Heart left ventricle (tissue), 16 donors: ENCODE measurements around the gene SENP6. TPM values are rescaled to one million over a fixed set of nuclear protein-coding genes. Genes with fewer than 3 reads are reported as not detected.
A peak's percentile ranks its signal among the peaks of the same experiment; 100 is the strongest.
"Not testable (repeated sequence)": the region's sequence is repeated elsewhere in the genome, so short reads cannot be mapped to it uniquely, and the experiment has no call there.

Source experiments
- ATAC-seq, 4 donors: fragments of 200-7000 bp; cut with Tn5 transposase; one replicate each; pipeline ENCODE4 v1.9.1; 2020 to 2022; ENCODE audit warnings: moderate library complexity in 4 of 4, mild to moderate bottlenecking in 3 of 4, moderate number of reproducible peaks in 1 of 4
- DNase-seq, 5 donors: peaks; one replicate each; pipeline ENCODE4 v3.0.0-alpha.2; 2020
- H3K27ac ChIP-seq, 12 donors: fragments of 200-600 bp; sonication (generic) in 4 of 12; one replicate each; pipeline versions ENCODE4 v1.5.0 to v1.8.0; 2016 to 2022; ENCODE audit warnings: mild to moderate bottlenecking in 2 of 12
- H3K27me3 ChIP-seq, 9 donors: fragments of 200-600 bp; sonication (generic) in 2 of 9; one replicate each; pipeline versions ENCODE4 v1.5.1 to v1.8.0; 2016 to 2022; ENCODE audit warnings: mild to moderate bottlenecking in 3 of 9
- H3K36me3 ChIP-seq, 9 donors: fragments of 200-600 bp; sonication (generic) in 2 of 9; one replicate each; pipeline versions ENCODE4 v1.5.0 to v1.8.0; 2018 to 2022; ENCODE audit warnings: mild to moderate bottlenecking in 2 of 9
- H3K4me1 ChIP-seq, 12 donors: fragments of 200-600 bp; sonication (generic) in 4 of 12; one replicate each; pipeline versions ENCODE4 v1.5.0 to v1.8.0; 2016 to 2022; ENCODE audit warnings: mild to moderate bottlenecking in 3 of 12
- H3K4me3 ChIP-seq, 12 donors: fragments of 200-600 bp; sonication (generic) in 4 of 12; one replicate each; pipeline versions ENCODE4 v1.5.0 to v1.8.0; 2017 to 2022; ENCODE audit warnings: mild to moderate bottlenecking in 9 of 12, moderate library complexity in 4 of 12
- H3K9me3 ChIP-seq, 12 donors: fragments of 200-600 bp; sonication (generic) in 4 of 12; one replicate each; pipeline versions ENCODE4 v1.5.0 to v1.8.0; 2016 to 2022; ENCODE audit warnings: mild to moderate bottlenecking in 1 of 12
- POLR2A ChIP-seq, 2 donors: fragments of 450-650 bp; IDR thresholded peaks; one replicate each; pipeline ENCODE4 v1.6.1; 2017; ENCODE audit warnings: antibody characterized with exemption in 2 of 2, mild to moderate bottlenecking in 2 of 2, moderate library complexity in 2 of 2
- WGBS, 4 donors: extraction: QIAGEN DNeasy Blood & Tissue Kit in 2 of 4; methylation state at CpG; one replicate each; pipeline versions ENCODE4 v1.1.5 to v1.1.7; 2013 to 2018; 5-methylcytosine and 5-hydroxymethylcytosine counted together
- intact Hi-C, 10 donors: fragments of 100-400 bp; cut with DNase I; formaldehyde crosslinking; loops; one replicate each; pipeline versions ENCODE4 v1.11.1 to v1.14.2; 2022
- polyA plus RNA-seq, 2 donors: library from polyadenylated mRNA; stranded (reverse); fragments of 200-250 nt; gene quantifications; one replicate each; pipeline ENCODE4 v1.2.3, GENCODE V29; 2013
- total RNA-seq, 9 donors: library from RNA; depleted of rRNA in 2 of 9; stranded (reverse); fragments of >200 nt in 2 of 9; fragmentation: NEBNext Ultra II Directional in 3 of 9; extraction: Animal tissue kit (Norgen Biotek cat#: 25700) in 3 of 9; gene quantifications; one replicate each; pipeline versions ENCODE4 v1.1.0 to v1.2.4, GENCODE V29; 2016 to 2023
- TF ChIP-seq, protein P1 (sequence below), 12 donors: fragments of 200-600 bp; sonication (generic) in 4 of 12; IDR thresholded peaks; one replicate each; pipeline versions ENCODE4 v1.5.0 to v1.8.0; 2018 to 2022; ENCODE audit warnings: antibody characterized with exemption in 12 of 12, mild to moderate bottlenecking in 5 of 12
- donor health status: ischemic (EF 13 %, LVEDD 7.1; RV severe dilation, severe dysfunction).
- donor health status: healthy with polysubstance abuse.
- donor health status: DM: no; HTN: yes; CAD: no.
- donor health status: DM: no; HTN: no; CAD: no.
- donor health status: ischemic (EF 25% LVEDD 6.9; RV normal size, moderate dysfunction).
- donor health status: ischemic (EF 25% LVEDD 5.7; RV mildly dilated, moderate dysfunction).
- donor health status: healthy.
- donor health status: DM: yes; HTN: yes; CAD: no.
- donor health status: ischemic (EF 35%, LVEDD 5.7; RV mildly dilated, moderate dysfunction).
- donor health status: nonischemic (EF 11% LVEDD 7.7; RV severe dilation, severe dysfunction).
- donor health status: DM: yes; HTN: yes; CAD: no.
- donor health status: PGD.
- donor health status: ischemic (EF 29% LVEDD 5.4; RV normal size, mild dysfunction).
- donor health status: nonischemic (EF 23%, LVEDD 6.1; RV moderate dilation, normal function).

Gene SENP6
- total and polyA plus RNA-seq, 11 donors: 16.2 to 71.5 (median 53.9) TPM

DNA sequence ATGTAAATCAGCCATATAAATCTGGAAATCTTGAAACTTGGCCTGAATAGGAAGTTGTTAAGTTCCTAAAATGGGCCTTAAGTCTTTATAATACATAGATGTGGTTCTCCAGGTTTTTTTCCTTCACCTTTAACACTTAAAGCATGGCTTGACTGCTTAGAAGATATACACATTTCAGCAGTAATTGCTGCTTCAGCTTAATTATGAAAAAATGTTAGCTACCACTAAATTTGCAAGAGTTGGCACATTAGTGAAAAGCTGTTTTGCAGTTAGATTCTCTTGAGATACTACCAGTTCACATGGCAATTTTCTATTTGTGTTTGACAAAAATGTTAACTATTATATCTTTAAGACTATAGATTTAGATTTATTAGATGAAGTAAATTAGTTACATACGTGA, 74.7 kb downstream of the SENP6 start:
- H3K36me3 ChIP-seq: peaks cover 0 to 100% (median 77%) of the 10 kb centered on the region in 9 donors
- WGBS, 4 donors: 93 to 95% (median 94%) methylated on average over 1 of the region's 1 CpG

DNA sequence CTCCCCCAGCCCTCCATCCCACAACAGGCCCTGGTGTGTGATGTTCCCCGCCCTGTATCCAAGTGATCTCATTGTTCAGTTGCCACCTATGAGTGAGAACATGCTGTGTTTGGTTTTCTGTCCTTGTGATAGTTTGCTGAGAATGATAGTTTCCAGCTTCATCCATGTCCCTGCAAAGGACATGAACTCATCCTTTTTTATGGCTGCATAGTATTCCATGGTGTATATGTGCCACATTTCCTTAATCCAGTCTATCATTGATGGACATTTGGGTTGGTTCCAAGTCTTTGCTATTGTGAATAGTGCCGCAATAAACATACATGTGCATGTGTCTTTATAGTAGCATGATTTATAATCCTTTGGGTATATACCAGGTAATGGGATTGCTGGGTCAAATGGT, 80.9 kb downstream of the SENP6 start:
- intact Hi-C loops, H3K4me3 ChIP-seq, DNase-seq, H3K27ac ChIP-seq, H3K4me1 ChIP-seq, ATAC-seq, H3K27me3 ChIP-seq: not testable (repeated sequence)
- WGBS, 4 donors: 96 to 100% (median 99%) methylated on average over 1 to 2 of the region's 2 CpGs
- Histone ChIP-seq H3K36me3 (peaks cover 0 to 67% (median 60%) of the 10 kb centered on the region in 9 donors), H3K9me3 (peaks cover 0 to 17% (median 0%) of the 10 kb centered on the region in 12 donors)

More for the DNA sequence above, 74.7 kb downstream of the SENP6 start:
- TF ChIP-seq POLR2A (IDR thresholded peaks at IDR 0.05): no peak
- TF ChIP-seq, protein P1, sequence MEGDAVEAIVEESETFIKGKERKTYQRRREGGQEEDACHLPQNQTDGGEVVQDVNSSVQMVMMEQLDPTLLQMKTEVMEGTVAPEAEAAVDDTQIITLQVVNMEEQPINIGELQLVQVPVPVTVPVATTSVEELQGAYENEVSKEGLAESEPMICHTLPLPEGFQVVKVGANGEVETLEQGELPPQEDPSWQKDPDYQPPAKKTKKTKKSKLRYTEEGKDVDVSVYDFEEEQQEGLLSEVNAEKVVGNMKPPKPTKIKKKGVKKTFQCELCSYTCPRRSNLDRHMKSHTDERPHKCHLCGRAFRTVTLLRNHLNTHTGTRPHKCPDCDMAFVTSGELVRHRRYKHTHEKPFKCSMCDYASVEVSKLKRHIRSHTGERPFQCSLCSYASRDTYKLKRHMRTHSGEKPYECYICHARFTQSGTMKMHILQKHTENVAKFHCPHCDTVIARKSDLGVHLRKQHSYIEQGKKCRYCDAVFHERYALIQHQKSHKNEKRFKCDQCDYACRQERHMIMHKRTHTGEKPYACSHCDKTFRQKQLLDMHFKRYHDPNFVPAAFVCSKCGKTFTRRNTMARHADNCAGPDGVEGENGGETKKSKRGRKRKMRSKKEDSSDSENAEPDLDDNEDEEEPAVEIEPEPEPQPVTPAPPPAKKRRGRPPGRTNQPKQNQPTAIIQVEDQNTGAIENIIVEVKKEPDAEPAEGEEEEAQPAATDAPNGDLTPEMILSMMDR (IDR thresholded peaks at IDR 0.05): no peak
- ATAC-seq: no peak
- intact Hi-C loops: no loop called here
- Histone ChIP-seq H3K9me3 (no peaks in the 10 kb centered on the region), H3K27ac (no peak overlapping the region), H3K27me3 (no peaks in the 10 kb centered on the region), H3K4me3 (no peak overlapping the region), H3K4me1 (no peaks in the 10 kb centered on the region)
- no peak for DNase-seq

DNA sequence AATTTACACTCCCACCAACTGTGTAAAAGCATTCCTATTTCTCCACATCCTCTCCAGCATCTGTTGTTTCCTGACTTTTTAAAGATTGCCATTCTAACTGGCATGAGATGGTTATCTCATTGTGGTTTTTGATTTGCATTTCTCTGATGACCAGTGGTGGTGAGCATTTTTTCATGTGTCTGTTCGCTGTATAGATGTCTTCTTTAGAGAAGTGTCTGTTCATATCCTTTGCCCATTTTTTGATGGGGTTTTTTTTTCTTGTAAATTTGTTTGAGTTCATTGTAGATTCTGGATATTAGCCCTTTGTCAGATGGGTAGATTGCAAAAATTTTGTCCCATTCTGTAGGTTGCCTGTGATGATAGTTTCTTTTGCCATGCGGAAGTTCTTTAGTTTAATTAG, 81.3 kb downstream of the SENP6 start:
- Histone ChIP-seq H3K9me3 (peaks cover 0 to 17% (median 0%) of the 10 kb centered on the region in 12 donors), H3K36me3 (peaks cover 0 to 67% (median 60%) of the 10 kb centered on the region in 9 donors)
- H3K4me1 ChIP-seq, intact Hi-C loops, H3K27ac ChIP-seq, H3K27me3 ChIP-seq, H3K4me3 ChIP-seq, DNase-seq, ATAC-seq: not testable (repeated sequence)
- WGBS, 4 donors: 94 to 98% (median 96%) methylated on average over 2 of the region's 2 CpGs

DNA sequence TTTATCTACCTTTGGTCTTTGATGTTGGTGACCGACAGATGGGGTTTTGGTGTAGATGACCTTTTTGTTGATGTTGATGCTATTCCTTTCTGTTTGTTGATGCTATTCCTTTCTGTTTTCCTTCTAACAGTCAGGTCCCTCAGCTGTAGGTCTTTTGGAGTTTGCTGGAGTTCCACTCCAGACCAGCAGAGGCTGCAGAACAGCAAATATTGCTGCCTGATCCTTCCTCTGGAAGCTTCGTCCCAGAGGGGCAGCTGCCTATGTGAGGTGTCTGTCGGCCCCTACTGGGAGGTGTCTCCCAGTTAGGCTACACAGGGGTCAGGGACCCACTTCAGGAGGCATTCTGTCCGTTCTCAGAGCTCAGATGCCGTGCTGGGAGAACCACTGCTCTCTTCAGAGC, 85.9 kb downstream of the SENP6 start:
- H3K27me3 ChIP-seq, intact Hi-C loops, DNase-seq, H3K4me3 ChIP-seq, H3K4me1 ChIP-seq, ATAC-seq, H3K27ac ChIP-seq: not testable (repeated sequence)
- 85 to 92% (median 88%) methylated on average over 4 to 5 of the region's 5 CpGs for WGBS, 4 donors
- peaks cover 0 to 59% (median 34%) of the 10 kb centered on the region in 9 donors for H3K36me3 ChIP-seq
- H3K9me3 ChIP-seq: peaks cover 0 to 11% (median 0%) of the 10 kb centered on the region in 12 donors

DNA sequence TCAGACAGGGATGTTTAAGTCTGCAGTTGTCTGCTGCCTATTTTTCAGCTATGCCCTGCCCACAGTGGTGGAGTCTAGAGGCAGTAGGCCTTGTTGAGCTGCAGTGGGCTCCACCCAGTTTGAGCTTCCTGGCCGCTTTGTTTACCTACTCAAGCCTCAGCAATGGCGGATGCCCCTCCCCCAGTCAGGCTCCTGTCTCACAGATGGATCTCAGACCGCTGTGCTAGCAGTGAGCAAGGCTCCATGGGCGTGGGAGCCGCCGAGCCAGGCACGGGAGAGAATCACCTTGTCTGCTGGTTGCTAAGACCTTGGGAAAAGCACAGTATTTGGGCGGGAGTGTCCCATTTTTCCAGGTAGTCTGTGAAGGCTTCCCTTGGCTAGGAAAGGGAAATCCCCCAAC, 86.3 kb downstream of the SENP6 start:
- not testable (repeated sequence) for ATAC-seq

DNA sequence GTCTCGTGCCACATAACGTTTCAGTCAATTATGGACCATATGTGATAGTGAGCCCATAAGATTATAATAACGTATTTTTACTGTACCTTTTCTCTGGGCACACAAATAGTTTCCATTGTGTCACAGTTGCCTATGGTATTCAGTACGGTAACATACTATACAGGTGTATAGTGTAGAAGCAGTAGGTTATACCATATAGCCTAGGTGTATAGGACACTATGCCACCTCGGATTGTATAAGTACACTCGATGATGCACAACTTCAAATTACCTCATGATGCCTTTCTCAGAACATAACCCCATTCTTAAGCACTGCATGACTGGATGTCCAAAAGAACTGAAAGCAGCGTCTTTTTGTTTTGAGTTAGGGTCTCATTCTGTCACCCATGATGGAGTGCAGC, 87.9 kb downstream of the SENP6 start:
- DNase-seq (no peak), ATAC-seq (peak in 1 of 4 donors; percentile 50)
- no peak overlapping the region for H3K4me3 ChIP-seq
- no peaks in the 10 kb centered on the region for H3K9me3 ChIP-seq
- TF ChIP-seq, protein P1 (IDR thresholded peaks at IDR 0.05): no peak
- TF ChIP-seq POLR2A (IDR thresholded peaks at IDR 0.05): no peak
- no peaks in the 10 kb centered on the region for H3K27me3 ChIP-seq
- 82 to 91% (median 86%) methylated on average over 7 of the region's 7 CpGs for WGBS, 4 donors
- no peak overlapping the region for H3K27ac ChIP-seq
- H3K4me1 ChIP-seq: no peaks in the 10 kb centered on the region
- peaks cover 0 to 73% (median 37%) of the 10 kb centered on the region in 9 donors for H3K36me3 ChIP-seq
- intact Hi-C loops: no loop called here

More for the DNA sequence above, 86.3 kb downstream of the SENP6 start:
- WGBS, 4 donors: 95 to 98% (median 97%) methylated on average over 7 to 8 of the region's 8 CpGs
- H3K4me1 ChIP-seq, H3K27me3 ChIP-seq, intact Hi-C loops, DNase-seq, H3K27ac ChIP-seq, H3K9me3 ChIP-seq, H3K4me3 ChIP-seq: not testable (repeated sequence)
- H3K36me3 ChIP-seq: peaks cover 0 to 59% (median 31%) of the 10 kb centered on the region in 9 donors
